Measurements from ENCODE around the gene PKNOX2.

PKNOX2 gene, protein sequence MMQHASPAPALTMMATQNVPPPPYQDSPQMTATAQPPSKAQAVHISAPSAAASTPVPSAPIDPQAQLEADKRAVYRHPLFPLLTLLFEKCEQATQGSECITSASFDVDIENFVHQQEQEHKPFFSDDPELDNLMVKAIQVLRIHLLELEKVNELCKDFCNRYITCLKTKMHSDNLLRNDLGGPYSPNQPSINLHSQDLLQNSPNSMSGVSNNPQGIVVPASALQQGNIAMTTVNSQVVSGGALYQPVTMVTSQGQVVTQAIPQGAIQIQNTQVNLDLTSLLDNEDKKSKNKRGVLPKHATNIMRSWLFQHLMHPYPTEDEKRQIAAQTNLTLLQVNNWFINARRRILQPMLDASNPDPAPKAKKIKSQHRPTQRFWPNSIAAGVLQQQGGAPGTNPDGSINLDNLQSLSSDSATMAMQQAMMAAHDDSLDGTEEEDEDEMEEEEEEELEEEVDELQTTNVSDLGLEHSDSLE

GRCh38 chr11:125164422-125165110 is at the start of gene PKNOX2:
PKNOX2 (plus strand) TSS chr11:125164751; CDS start chr11:125351306, 186,555 bp downstream.
- peak; percentile 78 for DNase-seq (ENCODE audit: low spot score)

DNA sequence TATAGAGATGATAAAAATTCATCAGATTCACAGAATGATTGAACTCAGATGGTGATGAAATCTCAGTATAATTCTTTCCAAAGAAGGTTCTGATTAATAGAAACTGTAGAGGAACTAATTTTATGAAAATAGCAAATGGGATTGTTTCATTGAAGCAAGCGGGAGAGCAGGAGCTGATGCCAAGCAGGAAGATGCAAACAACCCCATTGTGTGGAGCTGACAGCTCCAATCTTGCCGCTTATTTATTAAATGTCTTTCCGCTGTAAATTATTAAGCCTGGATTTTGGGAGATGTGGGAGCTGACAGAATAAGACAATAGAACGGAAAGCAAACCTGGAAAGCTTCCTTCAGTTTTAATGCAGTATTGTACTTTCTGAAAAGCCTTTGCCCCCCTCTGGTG is 47.1 kb upstream of the PKNOX2 start:
- DNase-seq (ENCODE audit: low spot score) = no peak

DNA sequence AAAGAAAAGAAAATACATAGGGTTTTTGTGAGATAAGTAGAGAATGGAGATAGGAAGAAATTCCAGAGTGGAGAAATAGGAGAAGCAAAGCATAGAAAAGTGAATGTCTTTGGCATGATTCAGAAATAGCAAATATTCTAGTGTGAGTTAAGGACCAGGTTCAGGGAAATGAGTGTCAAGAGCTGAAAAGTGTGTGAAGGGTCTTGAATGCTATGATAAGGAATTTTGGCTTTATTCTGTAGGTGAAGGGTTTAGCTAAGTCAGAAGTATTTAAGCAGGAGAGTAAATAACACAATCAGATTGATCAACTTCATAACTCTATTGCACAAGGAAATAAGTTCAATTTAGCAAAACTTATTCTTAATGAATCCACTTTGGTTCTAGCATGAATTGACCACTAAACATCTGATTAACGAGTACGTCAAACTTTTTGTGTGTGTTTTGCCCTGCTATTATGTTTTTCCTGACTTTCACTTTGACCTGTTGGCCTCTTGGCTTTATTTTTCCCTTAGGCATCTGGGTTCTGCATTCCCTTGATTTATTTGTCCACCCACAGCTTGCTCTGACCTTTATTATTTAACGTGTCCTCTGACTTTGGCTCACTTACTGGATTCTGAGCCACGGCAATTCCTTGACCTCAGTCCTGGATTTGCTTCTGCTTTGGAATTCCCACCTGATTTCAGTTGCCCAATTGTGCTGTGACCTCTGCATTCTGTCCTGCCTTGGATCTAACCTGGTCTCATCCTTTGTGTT is 41.2 kb upstream of the PKNOX2 start:
- no peak for DNase-seq (ENCODE audit: low spot score)

DNA sequence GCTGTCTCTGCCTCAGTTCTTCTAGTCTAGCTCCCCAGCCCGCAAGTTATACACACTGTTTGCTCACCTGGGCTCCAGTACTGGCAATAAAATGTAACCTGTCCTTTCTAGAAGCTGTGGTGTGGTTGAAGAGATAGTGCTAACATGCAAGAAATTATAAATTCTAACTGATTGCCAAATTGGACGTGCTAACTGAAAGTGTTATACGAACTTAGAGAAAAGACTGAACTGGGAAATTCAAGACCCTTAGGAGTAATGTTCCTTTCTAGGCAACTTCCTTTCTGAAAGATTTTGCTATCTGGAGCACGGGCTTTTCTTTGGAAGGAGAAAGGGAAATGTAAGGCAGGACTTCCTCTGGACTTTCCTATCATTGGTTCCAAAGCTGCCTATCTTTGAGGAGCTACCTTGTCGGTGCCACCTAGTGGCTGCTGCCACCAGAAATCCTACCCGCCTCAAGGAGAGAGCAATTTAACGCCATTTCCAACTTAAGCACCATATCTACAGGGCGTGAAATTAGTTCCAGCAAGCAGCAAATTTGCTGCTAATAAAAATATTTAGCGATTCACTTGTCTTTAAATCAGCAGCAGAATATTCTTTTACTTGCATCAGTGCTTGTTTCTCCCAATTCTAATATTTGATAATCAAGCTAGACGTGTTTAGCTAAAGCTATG is 40.5 kb upstream of the PKNOX2 start:
- peak; percentile 41 for DNase-seq (ENCODE audit: low spot score)

DNA sequence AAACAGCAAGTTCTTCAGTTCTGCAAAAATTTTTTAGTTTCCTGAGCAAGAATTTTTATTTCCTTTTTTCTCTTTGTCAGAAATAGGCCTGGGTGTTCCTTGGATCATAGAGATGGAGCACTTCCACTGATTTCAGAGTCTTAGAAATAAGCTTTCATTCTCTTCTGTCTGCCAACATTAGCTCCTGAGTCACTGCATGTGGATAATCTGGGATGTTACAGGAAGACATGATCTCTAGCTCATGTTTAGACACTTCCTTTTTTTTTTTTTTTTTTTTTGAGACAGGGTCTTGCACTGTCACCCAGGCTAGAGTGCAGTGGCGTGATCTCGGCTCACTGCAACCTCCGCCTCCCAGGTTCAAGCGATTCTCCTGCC is 39.9 kb upstream of the PKNOX2 start:
- no peak for DNase-seq (ENCODE audit: low spot score)

DNA sequence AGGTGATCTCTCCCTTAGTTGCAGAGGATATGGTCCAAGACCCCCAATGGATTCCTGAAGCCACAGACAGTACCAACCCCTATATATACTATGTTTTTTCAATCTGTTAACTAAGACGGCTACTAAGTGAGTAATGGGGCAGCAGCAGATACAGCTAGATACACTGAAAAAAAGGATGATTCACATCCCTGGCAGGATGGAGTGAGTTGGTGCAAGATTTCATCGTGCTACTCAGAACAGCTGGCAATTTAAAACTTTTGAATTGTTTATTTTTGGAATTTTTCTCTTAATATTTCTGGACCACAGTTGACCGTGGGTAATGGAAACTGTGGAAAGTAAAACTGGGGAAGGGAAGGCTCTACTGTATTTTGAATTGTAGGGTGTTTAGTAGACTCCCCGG is 36.1 kb upstream of the PKNOX2 start:
- DNase-seq (ENCODE audit: low spot score) = no peak

GRCh38 chr11:125129316-125129993 is 35.1 kb upstream of the PKNOX2 start:
- no peak for DNase-seq (ENCODE audit: low spot score)

DNA sequence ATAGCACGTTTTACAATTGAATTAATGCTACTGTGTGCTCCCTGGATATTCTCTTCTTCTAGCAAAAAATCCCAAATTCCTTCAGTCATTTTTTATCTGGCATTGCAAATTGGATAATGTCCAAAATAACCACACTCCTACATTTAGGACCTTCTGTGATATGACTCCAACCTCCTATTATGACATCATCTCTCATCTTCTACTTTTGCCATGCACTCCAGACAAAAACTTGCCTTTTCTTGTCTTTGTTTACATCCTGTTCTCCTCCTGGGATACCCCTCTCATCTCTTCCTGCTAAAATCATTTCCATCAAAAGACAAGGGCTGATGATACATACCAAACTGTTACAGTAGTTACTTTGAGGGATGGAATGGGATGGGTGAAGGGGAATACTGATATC is 32.5 kb upstream of the PKNOX2 start:
- DNase-seq (ENCODE audit: low spot score) = no peak

- DNase-seq (ENCODE audit: low spot score) = no peak
Observed at GRCh38 chr11:125132596-125132995, 32.0 kb upstream of the PKNOX2 start.

- no peak for DNase-seq (ENCODE audit: low spot score)
Observed at GRCh38 chr11:125136001-125136400, 28.6 kb upstream of the PKNOX2 start.

GRCh38 chr11:125138966-125139365 is 25.6 kb upstream of the PKNOX2 start:
- no peak for DNase-seq (ENCODE audit: low spot score)

- DNase-seq (ENCODE audit: low spot score) = no peak
Observed at GRCh38 chr11:125139778-125140177, 24.8 kb upstream of the PKNOX2 start.

DNA sequence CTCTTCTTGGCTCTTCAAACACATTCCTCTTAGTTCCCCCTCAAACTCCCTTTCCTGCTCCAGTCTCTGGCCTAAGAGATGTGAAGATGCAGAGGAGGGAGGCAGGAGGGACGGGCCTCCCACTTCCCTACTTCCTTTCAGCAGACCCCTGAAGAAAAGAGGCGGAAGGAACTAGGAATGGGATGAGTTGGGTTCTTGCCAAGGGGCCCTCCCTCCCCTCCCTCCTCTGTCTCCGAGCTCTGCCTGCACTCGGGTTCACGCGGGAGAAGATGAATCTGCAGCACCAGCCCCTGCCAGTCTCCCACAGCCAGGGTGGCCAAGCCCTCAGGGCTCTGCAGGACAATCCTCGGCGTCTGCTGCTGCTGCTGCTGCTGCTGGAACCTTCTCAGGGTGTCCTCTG is 24.3 kb upstream of the PKNOX2 start:
- DNase-seq (ENCODE audit: low spot score) = no peak

GRCh38 chr11:125141178-125141577 is 23.4 kb upstream of the PKNOX2 start:
- no peak for DNase-seq (ENCODE audit: low spot score)

DNA sequence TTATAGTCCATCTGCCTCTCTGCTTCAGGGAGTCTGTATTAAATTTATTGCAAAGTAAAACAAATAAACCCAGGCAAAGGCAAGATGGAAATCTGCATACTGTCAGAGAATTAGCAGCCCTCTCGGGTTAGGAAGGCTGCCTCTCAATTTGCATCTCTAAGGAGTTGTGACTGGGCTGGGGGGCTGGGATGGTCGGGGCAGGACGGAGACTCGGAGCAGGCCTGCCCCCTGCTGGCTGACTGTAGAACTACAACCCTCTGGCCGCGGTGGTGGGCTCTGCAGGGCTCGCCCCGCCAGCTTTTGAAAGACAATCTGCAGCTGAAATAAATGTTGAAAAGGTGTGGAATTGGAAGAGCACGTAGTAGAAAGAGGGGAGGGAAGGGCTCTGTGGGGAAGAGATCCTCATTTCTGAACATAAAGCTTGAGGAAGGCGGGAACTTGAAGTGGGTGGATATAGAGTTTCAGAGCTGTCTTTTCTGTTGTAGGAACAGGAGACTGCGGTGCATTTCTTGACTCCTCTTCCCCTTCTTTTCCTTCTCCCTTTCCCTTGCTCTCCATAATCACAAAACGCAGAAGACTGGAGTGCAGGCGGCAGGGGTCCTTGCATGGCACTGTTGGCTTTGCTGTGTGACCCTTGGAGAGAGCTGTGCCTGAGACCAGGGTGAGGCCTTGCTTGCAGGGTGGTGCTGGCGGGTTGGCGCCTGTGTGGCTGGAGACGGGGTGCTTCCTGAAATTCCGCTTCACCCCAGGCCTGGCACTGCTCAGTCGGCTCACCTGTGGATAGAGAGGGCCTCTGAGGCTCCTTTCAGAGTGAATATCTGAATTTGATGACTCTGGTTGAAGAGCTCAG is 22.6 kb upstream of the PKNOX2 start:
- peak; percentile 56 for DNase-seq (ENCODE audit: low spot score)

- DNase-seq (ENCODE audit: low spot score) = no peak
Observed at GRCh38 chr11:125146232-125146631, 18.3 kb upstream of the PKNOX2 start.

DNA sequence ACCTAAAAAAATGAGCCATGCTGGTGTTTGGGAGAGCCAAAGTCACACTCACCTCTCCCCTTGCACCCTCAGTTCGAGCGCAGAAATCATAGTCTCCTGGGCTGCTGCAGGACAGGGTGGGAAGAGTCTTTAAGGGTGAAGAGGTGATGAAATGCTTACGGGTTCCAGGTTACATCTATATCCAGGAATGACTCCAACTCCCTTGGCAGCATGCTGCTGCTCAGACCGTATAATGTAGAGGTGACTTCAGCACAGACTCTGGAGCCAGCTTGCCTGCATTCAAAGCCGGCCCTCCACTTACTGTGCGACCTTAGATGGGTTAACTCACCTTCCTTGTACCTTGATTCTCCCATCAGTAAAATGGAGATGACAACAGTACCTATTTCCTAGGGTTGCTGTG is 17.3 kb upstream of the PKNOX2 start:
- no peak for DNase-seq (ENCODE audit: low spot score)

DNA sequence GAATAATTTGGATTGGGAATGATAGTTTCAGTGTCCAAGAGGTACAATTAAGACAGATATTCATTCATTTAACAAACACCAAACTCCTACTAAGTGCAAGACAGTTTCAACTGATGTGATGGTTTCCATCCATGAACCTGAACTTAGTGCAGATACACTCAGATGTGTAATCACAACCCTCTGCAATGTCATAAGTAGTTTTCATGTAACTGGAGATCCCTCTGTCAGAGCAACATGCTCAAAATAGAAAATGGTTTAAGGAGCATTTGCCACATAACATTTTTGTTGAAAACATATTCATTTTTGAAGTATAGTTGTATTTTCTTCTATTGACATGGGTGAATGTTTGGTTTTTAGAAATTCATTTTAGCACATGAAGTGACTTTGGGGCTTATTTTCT is 16.5 kb upstream of the PKNOX2 start:
- no peak for DNase-seq (ENCODE audit: low spot score)

DNA sequence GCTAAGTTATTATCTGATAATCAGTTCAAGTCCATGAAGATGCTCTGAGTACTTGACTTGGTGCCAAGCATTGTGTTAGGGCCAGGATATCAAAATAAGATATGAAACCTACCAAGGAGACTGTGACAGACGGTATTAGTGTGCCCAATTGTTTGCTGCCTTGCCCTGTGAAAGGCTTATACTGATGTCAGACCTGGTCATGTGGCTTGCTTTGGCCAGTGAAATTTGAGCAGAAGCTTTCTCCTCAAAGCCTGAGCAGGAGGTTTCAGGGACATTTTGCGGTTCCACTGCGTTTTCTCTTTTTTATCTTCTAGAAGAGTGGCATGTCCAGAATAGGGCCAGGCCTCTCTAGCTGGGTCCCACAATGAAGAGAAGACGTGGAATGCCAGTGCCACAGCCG is 15.8 kb upstream of the PKNOX2 start:
- DNase-seq (ENCODE audit: low spot score) = no peak

DNA sequence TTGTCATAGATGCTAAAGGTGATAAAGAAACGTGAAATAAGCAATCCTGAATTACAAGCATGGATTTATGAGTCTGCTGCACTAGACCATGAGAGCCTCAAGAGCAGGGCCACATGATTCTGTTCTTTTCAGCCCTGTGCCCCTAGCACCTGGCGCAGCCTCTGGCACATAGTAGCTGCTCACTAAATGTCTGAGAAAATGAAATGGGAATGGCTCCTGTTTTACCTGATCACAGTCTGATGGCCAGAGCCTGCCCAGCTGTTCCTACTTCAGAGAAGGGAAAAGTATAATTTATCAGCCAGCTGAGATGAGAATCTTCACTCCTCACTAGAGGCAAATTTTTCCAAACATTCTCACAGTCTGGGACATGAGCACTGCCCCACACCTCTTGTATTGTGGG is 10.7 kb upstream of the PKNOX2 start:
- no peak for DNase-seq (ENCODE audit: low spot score)
